ENCODE results near the gene ARHGAP20. TPM values are rescaled to one million over a fixed set of nuclear protein-coding genes. Genes with fewer than 3 reads are reported as not detected.

The ARHGAP20 gene
- total RNA-seq, 1 experiment from 2014 or later = 0.04 TPM

DNA sequence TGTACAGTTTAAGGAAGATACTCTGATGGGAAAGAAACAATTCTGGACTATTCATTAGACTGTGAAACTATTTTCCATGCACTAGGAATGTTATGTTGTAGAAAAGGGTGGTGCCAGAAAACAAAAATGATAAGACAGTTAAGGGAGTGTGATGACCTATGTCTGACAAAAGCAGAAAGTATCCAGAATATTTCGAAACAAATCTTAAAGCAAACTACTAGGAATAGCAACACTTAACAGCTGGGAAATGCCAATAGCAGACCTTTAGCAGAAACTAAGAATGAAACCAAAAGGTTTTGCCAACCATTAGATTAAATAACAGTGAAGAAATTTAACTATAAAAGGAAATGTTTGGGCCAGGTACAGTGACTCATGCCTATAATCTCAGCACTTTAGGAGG is 3.3 kb upstream of the ARHGAP20 start:
- no peaks in the 10 kb centered on the region; a peak in 1 of 5 replicates for H3K9me3 Mint-ChIP-seq
- H3K4me1 ChIP-seq (ENCODE audit: insufficient read depth, low read length) = no peaks in the 10 kb centered on the region
- DNase-seq = no peak
- H2AK5ac ChIP-seq (ENCODE audit: insufficient read length, low read length) = no peak overlapping the region
- H3K23me2 ChIP-seq (ENCODE audit: insufficient read length, low read depth, low read length, poor library complexity, severe bottlenecking) = peaks cover 21% of the 10 kb centered on the region
- WGBS (ENCODE audit: extremely low coverage, insufficient read length, low lambda C conversion rate) = no CpG with 5 or more reads among the region's 1 CpG
- no peak overlapping the region for H2BK12ac ChIP-seq (ENCODE audit: insufficient read length, low read depth, low read length)
- no peak overlapping the region for H2BK20ac ChIP-seq (ENCODE audit: low read depth, low read length, poor library complexity, severe bottlenecking)
- H3K4me1 Mint-ChIP-seq = peaks cover 11 to 13% of the 10 kb centered on the region in 2 experiments
- no peak overlapping the region for H3T11ph ChIP-seq (ENCODE audit: low read length)
- no peak overlapping the region for H3K9ac ChIP-seq (ENCODE audit: extremely low read depth, insufficient read length, low read length)
- no peak overlapping the region for H2AFZ ChIP-seq (ENCODE audit: low read length)
- no peaks in the 10 kb centered on the region for H3K9me3 ChIP-seq (ENCODE audit: control insufficient read depth, low read depth, low read length)
- no peak overlapping the region for H2BK120ac ChIP-seq (ENCODE audit: low read depth, low read length, poor library complexity, severe bottlenecking)
- no peaks in the 10 kb centered on the region for H3K79me2 ChIP-seq (ENCODE audit: insufficient read depth, low read length)
- H3K56ac ChIP-seq (ENCODE audit: insufficient read length, low read depth, low read length) = no peak overlapping the region
- no peak overlapping the region for H2BK5ac ChIP-seq (ENCODE audit: insufficient read length, low read length)
- H3K27ac Mint-ChIP-seq = no peak overlapping the region
- H3K18ac ChIP-seq (ENCODE audit: insufficient read length, low read depth, low read length) = no peak overlapping the region
- H4K20me1 ChIP-seq (ENCODE audit: control insufficient read depth, insufficient read depth, insufficient read length) = no peaks in the 10 kb centered on the region
- H2BK15ac ChIP-seq (ENCODE audit: low read depth, low read length) = no peak overlapping the region
- no peak overlapping the region for H3K4me2 ChIP-seq (ENCODE audit: insufficient read depth, insufficient read length, low read length)
- H3K27me3 ChIP-seq (ENCODE audit: insufficient read depth, low read length) = peaks cover 25% of the 10 kb centered on the region; the same call in 1 of the 2 replicates
- no peak overlapping the region for H3K4me3 Mint-ChIP-seq
- no peaks in the 10 kb centered on the region for H3K36me3 Mint-ChIP-seq (ENCODE audit: insufficient read depth in 1 of 3, low read depth in 3 of 3)
- H3K14ac ChIP-seq (ENCODE audit: insufficient read depth, low read length) = no peak overlapping the region
- no peak overlapping the region for H3K23ac ChIP-seq (ENCODE audit: insufficient read length, low read depth, low read length)
- H3K79me1 ChIP-seq (ENCODE audit: insufficient read depth, low read depth, low read length, poor library complexity, severe bottlenecking) = no peaks in the 10 kb centered on the region
- no peak overlapping the region for H4K5ac ChIP-seq (ENCODE audit: insufficient read length, low read depth, low read length)
- H3K27me3 Mint-ChIP-seq (ENCODE audit: low read depth) = peaks cover 13% of the 10 kb centered on the region
- H4K8ac ChIP-seq (replicated peaks; ENCODE audit: insufficient read length, low read depth, low read length) = no peak overlapping the region
- no peak overlapping the region for H4K91ac ChIP-seq (ENCODE audit: insufficient read length, low read depth, low read length)
- H3K27ac ChIP-seq (ENCODE audit: insufficient read length, low read depth, low read length) = no peak overlapping the region
- no peak overlapping the region for H3K4ac ChIP-seq (ENCODE audit: low read depth, low read length)
- TF ChIP-seq, protein P1, sequence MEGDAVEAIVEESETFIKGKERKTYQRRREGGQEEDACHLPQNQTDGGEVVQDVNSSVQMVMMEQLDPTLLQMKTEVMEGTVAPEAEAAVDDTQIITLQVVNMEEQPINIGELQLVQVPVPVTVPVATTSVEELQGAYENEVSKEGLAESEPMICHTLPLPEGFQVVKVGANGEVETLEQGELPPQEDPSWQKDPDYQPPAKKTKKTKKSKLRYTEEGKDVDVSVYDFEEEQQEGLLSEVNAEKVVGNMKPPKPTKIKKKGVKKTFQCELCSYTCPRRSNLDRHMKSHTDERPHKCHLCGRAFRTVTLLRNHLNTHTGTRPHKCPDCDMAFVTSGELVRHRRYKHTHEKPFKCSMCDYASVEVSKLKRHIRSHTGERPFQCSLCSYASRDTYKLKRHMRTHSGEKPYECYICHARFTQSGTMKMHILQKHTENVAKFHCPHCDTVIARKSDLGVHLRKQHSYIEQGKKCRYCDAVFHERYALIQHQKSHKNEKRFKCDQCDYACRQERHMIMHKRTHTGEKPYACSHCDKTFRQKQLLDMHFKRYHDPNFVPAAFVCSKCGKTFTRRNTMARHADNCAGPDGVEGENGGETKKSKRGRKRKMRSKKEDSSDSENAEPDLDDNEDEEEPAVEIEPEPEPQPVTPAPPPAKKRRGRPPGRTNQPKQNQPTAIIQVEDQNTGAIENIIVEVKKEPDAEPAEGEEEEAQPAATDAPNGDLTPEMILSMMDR (conservative IDR thresholded peaks at IDR 0.05) = no peak

Data from H9 (cell line).